Measurements from ENCODE around the gene NELL2. TPM values are rescaled to one million over a fixed set of nuclear protein-coding genes. Genes with fewer than 3 reads are reported as not detected.

The NELL2 gene
- total RNA-seq, 4 donors from 2014 or later, result 0.51 to 4.2 (median 1.8) TPM

DNA sequence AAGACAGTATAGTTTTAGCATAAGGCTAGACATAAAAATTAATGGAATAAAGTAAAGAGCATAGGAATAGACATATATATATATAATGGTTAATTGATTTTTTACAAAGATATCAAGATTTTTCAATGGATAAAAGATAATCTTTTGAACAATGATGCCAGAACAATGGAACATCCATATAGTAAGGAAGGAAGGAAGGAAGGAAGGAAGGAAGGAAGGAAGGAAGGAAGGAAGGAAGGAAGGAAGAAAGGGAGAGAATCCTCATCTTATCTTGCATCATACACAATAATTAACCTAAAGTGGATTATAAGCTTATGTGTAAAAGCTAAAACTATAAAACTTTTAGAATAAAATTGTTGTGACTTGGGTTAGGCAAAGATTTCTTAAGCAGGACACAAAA, 9.8 kb upstream of the NELL2 start:
- TF ChIP-seq, protein P1, sequence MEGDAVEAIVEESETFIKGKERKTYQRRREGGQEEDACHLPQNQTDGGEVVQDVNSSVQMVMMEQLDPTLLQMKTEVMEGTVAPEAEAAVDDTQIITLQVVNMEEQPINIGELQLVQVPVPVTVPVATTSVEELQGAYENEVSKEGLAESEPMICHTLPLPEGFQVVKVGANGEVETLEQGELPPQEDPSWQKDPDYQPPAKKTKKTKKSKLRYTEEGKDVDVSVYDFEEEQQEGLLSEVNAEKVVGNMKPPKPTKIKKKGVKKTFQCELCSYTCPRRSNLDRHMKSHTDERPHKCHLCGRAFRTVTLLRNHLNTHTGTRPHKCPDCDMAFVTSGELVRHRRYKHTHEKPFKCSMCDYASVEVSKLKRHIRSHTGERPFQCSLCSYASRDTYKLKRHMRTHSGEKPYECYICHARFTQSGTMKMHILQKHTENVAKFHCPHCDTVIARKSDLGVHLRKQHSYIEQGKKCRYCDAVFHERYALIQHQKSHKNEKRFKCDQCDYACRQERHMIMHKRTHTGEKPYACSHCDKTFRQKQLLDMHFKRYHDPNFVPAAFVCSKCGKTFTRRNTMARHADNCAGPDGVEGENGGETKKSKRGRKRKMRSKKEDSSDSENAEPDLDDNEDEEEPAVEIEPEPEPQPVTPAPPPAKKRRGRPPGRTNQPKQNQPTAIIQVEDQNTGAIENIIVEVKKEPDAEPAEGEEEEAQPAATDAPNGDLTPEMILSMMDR (IDR thresholded peaks at IDR 0.05; ENCODE audit: low read depth), result no peak

DNA sequence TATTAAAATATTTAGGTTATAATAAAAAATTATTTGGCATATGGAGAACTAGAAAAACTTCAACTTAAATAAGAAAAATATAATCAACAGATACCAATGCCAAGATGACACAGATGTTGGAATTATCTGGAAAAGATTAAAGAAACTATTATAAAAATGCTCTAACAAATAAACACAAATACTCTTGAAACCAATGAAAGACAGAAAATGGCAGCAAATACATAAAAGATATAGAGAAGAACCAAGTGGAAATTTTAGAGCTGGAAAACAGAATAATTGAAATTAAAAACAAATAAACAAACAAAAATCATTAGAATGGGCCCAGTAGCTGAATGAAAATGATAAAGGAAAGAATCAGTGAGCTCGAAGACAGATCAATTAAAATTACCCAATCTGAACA, 5.1 kb upstream of the NELL2 start:
- TF ChIP-seq, protein P1 (IDR thresholded peaks at IDR 0.05; ENCODE audit: low read depth), result no peak

DNA sequence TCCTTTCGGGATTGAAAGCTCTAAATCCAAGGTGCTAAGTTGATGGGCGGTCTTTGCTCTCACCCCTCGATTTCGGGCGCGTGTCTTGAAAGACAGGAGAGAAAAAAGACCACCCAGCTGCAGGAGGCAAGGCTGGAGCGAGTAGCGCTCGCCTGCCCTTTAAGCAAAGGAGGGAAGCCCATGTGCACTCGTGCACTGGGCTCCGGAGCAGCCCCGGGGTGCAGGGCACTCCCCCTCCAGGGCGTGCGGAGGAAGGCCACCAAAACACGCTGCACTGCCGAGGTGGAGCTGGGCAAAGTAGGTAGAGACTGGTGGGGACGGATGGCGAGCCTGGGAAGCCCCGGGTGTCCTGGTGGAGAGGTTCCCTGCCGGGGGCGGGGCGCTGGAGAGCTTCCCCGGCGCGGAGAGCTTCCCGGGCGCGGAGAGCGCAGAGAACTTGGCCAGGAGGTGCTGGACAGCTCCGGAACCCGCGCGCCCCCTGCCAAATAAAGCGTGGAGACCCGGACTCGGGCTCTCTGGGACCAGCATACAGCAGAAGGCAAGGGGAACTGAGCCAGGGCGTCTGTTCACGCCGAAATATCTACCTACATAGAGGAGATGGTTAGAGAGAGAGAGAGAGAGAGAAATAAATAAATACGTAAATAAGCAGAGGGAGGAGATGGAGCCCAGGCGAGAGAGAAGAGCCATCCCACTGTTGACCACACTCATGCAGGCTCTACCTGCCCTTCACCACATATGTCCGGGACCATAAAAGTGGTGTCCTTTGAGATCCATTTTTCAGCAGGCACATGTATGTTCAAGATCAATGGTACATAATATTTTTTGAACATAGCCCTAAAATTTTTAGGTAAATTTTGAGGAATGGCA, 662 bp upstream of the NELL2 start:
- TF ChIP-seq, protein P1 (IDR thresholded peaks at IDR 0.05; ENCODE audit: low read depth), result no peak

DNA sequence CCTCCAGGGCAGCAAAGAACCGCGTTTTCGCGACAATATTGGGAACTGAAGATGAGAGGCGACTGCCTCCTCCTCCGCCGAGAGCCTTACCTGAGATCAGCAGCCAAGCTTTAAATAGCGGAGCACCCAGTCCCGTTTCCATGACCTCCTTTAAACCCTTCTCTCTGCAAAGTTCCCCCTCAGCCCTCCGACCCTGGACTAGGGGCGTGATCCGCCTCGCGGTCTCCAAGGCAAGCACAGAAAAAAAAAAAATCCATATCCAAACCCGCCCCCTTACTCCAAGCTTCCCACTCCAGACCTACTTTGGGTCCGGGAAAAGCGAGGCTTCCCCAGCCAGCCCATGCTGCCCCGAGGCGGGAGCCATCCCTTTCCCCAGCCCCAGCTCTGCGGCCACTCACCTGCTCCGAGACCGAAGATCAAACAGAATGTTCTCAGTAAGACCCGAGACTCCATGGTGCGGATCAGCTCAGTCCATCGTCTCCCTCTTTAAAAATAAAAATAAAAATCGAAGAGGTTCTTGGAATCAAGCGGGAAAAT, 630 bp downstream of the NELL2 start:
- TF ChIP-seq, protein P1 (IDR thresholded peaks at IDR 0.05; ENCODE audit: low read depth), result no peak

DNA sequence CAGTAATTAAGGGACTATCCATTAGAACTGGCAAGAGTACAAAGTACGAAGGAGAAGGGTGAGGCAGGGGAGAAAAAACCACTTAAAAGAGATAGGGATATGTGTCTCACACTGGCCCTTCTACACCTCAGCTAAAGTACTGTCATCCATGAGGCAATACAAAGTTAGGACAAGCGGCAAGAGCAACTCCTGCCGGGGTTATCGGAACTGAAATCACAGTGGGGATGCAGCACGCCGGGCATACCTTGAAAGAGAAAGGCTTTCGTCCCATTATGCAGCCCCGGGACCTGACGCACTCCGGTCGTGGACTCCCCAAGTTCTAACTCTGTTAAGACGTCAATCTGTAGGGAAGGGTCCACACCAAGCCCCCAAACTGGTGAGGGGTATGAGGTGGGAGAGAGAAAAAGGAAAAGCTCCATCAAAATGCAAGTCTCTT, 1.1 kb downstream of the NELL2 start:
- TF ChIP-seq, protein P1 (IDR thresholded peaks at IDR 0.05; ENCODE audit: low read depth), result no peak

DNA sequence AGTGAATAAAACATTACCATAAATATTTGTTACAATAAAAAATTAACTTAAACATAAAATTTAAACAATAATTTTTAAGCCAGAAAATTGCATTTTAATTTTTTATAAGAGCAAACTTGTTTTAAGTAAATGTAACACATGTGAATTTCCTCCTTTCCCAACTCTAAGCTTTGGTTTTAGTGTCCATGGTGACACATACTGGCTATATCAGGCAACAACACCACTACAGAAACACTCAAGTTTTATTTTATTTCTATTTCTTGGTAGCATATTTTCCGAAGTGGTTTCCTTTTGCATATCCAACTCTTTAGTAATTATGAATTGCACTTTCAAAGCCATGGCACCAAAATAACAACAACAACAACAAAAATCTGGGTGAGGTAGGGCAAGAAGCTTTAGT, 2.2 kb downstream of the NELL2 start:
- TF ChIP-seq, protein P1 (IDR thresholded peaks at IDR 0.05; ENCODE audit: low read depth), result no peak

DNA sequence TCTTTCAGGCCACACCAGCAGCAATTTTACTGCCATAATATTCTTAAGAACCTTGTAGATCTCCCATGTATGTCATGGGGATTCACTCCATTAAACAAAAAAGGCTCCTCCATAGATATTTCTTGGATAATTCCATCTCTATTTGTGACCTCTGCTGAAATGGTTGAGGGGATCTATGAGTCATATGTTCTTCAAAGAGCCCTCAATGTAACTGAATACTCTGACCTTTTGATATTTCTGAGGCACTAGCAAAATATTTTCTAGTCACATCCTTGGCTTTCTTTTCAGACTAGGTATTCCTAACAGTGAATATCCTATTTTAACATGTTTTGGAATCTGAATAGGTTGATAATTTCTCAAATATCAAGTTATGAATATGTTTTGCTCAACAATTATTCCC, 6.6 kb downstream of the NELL2 start:
- TF ChIP-seq, protein P1 (IDR thresholded peaks at IDR 0.05; ENCODE audit: low read depth), result no peak
